Measurements from ENCODE around the gene TOMM20.
"Not testable (repeated sequence)": the region's sequence is repeated elsewhere in the genome, so short reads cannot be mapped to it uniquely, and the experiment has no call there.

The TOMM20 gene

DNA sequence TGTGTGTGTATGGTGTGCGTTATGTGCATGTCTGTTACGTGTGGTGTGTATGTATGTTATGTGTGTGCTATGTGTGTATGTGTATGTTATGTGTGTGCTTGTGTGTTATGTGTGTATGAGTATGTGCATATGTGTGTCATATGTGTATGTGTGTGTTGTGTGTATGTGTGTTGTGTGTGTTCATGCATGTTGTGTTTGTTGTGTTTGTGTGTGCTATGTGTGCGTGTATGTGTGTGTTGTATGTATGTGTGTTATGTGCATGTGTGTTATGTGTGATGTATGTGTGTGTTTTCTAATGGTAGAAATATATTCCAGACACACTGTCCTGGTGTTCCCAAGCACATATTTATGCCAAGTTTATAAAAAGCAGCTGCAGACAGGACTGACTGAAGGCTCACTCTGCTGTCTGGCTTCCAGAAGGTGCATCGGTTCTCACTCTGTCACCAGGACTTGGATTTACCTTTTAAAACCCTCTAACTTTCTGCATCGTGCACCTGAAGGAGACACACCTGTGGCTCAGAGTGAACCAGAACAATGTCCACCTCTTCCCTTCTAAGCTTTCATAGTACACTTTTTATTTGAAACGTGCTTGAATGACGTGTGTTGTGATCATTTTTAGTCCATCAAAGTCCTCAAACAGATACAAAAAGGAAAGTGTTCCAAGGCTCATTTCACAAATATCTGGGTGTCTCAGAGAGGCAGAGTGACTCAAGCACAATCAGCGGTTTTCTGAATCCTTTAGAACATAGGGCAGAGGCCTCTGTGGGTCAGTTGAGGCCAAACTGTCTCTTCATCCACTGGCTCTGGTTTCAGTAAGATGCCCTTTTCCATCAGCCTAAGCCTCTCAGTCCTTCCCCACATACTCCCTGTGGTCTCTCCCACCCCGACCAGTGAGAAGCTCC, 49.9 kb downstream of the TOMM20 start:
- peak; percentile 52 for DNase-seq (ENCODE audit: low read depth)

DNA sequence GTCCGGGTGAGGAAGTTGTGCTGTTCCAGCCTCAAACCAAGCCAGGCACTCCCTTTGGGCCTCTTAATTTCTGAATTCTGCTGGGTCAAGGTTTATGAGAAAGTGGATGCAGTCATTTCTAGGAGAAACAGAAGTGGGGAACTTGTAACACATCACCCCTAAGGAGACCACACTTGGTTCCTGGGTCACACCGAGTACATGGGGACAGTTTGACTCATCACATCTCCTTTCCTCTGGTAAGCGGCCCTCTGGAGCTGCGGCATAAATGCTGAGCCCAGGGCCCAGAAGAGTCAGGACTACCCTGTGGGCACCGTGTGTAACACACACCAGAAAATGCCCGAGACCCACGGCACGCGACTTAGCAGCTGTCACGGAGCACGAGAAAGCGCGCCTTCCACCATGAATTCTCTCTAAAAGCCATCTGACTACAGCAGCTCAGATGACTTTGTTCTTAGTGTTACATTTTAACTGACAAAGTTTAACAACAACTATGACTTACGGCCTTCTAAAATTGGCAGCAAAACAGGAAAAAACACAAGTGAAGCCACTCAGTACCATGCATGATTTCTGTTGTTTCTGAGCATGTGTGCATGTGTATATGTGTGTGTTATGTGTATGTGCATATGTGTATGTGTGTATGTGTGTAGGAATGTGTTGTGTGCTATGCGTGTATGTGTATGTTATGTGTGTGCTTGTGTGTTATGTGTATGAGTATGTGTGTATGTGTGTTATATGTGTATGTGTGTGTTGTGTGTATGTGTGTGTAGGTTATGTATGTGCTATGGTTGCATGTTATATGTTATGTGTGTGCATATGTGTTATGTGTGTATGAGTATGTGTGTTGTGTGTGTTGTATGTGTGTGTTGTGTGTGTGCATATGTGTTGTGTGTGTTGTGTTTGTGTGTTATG, 50.8 kb downstream of the TOMM20 start:
- peak; percentile 27 for DNase-seq (ENCODE audit: low read depth)

DNA sequence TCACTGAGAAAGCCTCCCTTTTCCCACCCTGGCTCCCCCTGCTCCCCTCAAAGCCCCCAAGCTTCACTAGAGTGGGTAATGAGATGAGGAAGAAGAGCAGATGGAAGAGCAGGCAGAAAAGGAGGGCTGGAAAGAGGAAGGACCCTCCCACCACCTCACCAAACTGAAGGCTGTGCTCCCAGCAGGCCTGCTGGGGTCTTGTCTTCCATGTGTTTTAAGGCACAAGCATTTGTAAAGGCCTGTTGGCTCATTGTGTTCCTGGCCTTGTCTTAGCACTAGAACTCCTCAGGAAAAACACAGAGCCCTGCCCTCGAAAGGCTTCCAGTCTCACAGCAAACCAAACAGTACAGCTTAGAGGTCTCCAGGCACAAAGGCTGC, 51.5 kb downstream of the TOMM20 start:
- no peak for DNase-seq (ENCODE audit: low read depth)

DNA sequence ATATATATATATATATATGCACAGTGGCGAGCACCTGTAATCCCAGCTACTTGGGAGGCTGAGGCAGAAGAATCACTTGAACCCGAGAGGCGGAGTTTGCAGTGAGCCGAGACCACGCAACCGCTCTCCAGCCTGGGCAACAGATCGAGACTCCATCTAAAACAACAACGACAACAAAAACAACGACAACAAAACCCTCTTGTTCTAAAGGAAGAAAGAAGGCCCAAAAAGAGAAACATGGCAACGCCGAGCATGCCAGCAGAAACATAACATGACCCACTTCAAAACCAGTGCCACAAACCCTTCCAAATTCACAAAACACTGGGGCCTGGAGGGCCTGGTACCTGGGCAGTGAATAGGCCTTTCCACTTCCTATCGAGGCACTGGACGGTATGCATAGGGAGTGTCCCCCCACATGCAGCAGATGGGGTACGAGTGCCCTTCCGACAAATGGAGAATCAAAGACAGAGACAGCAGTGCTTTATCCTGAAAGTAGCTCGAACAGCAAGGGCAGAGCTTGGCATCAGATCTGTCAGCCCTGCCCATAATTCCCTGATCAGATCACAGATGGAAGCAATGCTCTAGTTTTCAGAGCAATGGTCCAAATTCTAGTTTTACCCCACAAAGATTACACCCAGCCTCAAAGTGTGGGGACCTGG, 52.0 kb downstream of the TOMM20 start:
- no peak for DNase-seq (ENCODE audit: low read depth)

DNA sequence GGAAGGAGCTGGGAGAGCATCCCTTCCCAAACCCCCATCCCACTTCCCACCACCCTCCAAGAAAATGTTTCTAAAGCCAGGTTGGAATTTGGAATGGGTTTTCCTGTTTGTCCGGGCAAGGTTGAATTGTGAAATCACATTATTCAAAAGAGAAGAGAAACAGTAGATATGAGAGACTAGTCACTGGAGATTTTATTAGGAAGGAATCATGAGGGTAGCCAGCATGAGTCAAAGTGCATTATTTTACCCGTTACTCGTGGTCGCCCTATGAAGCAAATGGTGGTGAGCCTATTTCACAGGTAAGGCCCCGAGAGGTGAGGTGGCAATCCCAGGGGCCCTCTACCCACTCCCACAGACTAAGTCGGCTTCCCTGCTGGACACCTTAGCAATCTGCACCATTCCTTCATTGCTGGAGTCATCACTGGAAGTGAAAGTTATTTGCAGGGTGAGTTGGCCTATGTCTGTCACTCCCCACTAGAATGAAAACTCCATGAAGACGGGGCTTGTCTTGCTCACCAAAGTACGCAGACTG, 52.8 kb downstream of the TOMM20 start:
- DNase-seq (ENCODE audit: low read depth): peak; percentile 23

DNA sequence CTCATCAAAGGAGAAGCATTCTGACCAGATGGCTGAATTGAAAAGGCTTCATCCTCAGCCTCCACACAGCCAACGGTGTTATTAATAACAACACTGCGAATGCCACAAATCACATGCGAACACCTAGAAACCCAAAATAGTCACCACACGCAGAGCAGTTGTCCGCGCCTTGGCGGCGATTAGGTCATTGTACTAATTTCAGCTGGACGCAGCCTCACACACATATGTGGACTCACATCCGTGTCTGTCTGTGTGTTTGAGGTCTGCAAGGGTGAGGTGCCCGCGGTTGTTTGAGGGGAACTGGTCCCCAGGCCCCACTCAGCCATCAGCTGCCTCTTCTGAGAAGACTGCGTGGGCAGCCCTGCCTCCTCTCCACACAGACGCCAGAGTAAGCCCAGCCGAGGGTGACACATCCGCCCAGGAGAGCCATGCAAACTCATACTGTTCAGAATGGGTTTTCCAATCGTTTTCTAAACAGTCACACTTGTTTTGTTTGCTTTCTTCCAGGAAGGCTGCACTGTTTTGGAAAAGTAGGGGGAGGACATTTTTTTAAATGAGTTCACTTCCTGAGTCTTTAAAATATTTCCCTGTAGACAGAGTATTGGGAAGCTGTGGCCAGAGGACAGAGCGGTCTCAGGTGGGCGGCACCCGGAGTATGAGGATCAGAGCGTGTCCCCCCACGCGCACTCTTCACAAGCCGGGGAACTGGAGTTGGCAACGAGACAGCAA, 53.4 kb downstream of the TOMM20 start:
- DNase-seq (ENCODE audit: low read depth): peak; percentile 87

DNA sequence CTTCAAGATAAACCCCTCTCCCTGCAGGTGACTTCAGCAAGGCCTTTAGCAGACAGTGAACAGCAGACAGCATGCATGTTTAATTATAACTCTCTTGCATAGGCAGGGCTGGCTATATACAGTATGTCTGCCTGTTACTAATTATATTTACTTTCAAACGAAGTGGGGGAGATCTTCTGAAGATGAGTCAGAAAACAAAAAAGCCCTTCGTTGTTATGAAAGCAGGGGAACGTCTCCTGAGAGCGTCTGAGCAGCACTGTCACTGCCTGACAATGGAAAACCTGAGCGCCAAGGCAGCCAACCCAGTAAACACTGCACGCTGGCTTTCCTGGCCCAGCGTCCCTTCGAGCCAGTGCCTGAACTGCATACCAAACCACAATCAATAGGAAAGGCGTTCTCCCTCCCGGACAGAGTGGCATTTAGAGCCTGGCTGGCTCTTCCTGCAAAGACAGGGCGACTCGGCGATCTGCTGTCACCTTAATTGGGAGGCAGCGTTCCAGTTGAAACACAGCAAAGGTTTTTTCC, 54.1 kb downstream of the TOMM20 start:
- DNase-seq (ENCODE audit: low read depth): peak; percentile 94

DNA sequence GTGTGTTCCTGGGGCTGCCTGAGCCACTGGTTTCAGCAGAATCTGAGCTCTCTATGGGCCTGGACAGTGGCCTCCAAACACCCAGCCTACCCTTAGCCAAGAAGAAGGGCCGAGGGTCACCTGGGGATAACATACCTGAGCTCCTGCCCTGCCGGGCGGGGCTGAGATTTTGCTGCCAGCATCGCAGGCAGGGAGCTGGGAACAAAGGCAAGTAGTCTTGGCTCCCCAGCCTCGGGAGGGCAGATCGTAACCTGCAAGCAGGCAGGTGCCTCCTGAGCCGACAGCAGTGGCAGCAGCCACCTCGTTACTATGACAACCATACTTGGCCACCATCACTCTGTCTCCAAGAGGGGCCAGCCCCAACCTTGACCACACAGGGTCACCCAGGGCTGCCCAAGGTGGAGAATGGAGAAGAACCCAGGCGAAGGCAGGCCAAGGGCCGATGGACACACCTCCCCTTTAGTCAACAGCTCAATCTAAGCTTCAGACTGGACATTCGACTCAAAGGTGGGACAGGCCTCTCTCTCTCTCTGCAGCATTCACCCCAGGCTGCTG, 54.6 kb downstream of the TOMM20 start:
- DNase-seq (ENCODE audit: low read depth): no peak

DNA sequence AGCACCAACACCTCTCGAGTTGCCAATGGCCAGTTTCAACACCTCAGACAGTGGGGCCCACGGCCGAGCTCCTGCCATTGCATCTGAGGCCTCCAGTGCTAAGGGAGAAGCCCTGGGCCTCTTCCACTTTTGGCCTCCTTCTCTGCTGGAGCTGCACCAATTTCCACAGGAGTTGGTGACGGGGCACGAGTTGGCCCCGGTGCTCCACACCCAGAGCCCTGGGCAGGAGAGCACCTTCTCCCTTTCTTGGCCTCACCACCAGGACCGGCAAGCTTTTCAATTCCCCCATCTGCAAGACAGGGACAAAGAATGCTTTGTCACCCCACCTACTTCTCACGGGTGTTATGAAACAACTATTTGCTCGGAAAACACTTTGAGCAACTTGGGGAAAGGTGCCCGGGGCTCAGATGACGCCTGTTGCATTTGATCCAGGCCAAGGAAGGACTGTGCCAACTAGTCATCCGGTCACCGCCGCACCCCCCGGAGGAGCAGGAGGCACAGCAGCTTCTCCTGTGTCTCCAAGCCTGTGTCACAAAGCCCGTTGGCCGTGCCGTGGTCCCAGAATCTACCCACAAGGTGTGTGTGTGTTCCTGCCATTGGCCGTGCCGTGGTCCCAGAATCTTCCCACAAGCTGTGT, 55.2 kb downstream of the TOMM20 start:
- DNase-seq (ENCODE audit: low read depth): peak; percentile 90

DNA sequence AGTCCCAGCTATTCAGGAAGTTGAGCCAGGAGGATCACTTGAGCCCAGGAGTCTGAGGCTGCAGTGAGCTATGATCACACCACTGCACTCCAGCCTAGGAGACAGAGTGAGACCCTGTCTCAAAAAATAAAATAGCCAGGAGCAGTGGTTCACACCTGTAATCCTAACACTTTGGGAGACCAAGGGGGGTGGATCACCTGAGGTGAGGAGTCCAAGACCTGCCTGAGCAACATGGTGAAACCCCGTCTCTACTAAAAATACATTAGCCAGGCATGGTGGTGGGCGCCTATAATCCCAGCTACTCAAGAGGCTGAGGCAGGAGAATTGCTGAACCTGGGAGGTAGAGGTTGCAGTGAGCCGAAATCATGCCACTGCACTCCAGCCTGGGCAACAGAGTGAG, 56.1 kb downstream of the TOMM20 start:
- DNase-seq (ENCODE audit: low read depth): not testable (repeated sequence)

DNA sequence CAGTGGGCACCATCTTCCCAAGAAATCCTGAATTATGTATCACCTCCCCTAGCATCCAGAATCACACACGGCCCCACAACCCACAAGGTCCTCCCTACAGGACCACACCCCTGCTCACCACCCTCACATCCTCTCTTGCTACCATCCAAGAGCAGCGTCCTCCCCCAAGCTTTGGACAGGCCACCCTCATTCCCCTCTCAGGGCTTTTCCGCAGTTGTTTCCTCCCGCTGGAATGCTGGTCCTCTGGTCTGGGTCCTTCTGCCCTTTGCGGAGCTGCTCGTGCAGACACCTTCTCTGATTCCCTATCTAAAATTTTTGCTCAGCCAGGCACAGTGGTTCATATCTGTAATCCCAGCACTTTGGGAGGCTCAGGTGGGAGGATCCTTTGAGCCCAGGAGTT, 56.5 kb downstream of the TOMM20 start:
- DNase-seq (ENCODE audit: low read depth): no peak

DNA sequence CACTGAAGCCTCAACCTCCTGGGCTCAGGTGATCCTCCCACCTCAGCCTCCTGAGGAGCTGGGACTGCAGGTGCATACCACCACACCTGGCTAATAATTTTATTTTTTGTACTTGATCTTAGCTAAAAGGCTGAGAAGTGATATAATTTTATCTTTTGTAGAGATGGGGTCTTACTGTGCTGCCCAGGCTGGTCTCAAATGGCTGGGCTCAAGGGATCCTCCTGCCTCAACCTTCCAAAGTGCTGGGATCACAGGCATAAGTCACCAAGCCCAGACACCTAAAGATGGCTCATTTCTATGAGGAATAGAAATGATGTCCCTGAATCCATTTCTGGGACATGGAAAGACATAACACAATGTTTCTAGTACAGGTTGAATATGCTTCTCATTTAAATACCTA, 57.8 kb downstream of the TOMM20 start:
- DNase-seq (ENCODE audit: low read depth): no peak

DNA sequence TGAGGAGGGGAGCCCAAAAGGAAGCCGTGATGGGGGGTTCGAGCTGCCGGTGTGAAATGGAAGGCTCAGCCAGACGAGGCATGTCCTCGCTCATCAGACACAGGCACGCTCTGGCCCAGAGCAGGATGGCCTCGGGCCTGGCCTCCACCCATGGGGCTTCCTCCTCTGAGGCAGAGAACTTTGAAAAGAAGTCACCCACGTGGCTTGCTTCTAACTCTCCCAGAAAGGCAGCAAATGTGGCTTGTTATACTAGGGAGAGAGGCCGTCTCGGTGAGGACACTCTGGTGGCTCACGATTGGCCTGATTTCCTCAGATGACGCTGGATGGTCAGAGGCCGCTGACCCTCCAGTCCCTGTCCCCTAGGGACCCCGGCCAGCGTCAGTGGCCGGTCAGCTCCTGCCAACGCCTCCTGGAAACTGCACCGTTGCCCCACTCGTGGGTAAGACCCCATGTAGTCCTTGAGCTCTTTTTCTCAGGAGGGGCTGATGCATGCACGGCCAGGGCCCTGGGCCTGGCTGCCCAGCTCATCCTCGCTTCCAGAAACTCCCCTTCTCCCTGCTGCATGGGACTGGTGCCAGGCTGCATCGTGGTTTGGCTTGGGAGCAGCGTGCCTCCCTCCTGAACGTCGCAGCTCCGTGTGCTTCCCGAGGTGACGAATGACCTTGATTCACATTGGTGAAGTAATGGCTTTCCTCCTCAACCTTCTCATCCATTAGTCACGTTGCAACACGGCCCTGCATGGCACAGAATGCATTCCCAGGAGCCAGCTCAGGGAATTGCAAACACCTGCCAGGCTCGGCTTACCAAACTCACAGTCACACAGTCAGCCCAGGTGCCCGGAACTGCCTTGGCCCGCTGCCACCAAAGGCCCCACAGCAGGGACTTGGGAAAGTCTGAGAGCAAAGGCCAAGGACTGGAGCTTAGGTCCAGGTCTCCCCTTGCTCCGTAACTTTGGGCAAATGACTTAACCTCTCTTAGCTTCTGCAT, 58.8 kb downstream of the TOMM20 start:
- peak; percentile 79 for DNase-seq (ENCODE audit: low read depth)

DNA sequence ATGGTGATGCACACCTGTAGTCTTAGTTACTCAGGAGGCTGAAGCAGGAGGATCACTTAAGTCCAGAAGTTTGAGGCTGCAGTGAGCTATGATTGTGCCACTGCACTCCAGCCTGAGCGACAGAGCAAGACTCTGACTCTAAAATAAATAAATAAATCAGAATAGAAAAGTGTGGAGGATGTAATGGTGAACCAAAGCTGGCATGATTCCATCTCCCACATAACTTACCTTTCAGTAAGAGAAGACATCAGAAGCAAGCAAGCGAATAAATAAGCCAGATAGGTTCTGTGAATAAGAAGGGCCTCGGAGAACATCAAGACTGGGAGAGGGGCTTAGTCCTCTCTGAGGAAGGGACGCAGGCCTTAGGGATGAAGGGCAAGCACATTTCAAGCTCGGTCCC, 59.5 kb downstream of the TOMM20 start:
- no peak for DNase-seq (ENCODE audit: low read depth)

DNA sequence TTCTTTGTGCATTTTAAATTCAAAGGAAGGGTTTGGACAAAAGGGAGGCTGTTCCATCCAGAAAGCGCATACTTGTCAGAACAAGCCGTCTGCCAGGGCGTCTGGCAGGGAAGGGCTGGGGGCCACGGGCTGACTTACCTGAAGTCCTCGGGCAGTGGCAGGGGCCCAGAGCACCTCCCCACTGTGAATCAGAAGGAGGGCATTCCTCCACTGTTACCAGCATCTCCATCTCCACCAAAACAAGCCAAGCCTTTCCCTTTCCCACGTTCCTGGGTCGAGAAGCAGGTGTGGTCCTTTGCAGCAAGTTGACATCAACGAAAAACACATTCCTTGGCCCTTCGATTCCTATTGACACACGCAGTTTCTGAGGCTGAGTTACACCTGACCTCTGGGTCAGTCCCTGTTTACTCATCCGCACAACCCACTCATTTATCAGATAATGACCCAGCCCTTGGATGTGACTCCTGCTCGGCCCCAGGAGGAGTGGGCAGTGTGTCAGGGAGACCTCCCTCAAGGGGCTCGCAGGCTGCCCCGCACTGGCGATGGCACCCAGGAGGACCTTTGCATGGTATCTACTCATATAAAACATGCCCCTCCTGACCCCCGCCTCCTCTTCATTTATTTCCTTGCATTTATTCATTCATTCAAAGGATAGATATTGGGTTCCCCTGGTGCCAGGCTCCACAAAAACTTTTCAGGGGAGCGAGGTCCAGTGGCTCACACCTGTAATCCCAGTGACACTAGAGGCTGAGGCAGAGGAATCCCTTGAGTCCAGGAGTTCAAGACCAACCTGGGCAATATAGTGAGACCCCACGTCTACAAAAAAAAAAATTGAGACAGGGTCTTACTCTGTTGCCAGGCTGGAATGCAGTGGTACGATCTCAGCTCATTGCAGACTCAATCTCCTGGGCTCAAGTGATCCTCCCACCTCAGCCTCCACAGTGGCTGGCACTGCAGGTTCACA, 60.2 kb downstream of the TOMM20 start:
- DNase-seq (ENCODE audit: low read depth): no peak

DNA sequence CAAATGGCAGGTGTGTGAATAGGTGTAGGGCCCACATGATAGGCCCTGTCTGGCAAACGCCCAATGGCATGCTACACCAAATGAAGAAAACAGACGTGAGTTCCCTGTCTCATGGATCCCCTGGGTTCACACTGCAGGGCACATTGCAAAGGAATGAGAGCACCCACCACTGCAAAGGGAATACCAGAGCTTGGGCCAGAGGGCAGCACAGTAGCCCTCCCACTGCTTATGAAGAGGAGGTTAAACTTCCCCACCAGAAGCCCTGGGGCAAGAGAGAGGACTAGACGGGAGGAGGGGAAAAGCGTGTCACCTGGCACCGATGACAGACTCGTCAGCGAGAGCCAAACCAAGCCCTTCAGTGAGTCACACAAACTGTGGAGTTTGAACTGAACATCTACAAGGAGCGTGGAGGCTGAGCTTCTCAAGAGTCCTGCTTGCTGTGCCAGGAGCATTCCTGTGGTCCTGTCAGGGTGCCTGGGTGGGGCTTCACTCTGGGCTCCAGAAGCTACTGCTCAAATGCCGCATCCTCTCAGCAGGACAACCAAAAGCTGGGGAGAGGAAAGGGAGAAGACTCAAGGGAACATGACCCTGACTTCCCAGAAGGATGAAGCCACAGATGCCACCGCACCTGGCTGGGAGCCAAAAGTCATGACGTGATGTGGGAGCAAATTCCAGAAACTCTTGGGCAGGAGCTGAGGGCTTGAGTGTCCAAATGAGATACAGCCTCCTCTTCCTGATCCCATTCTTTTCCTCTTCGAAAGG, 61.1 kb downstream of the TOMM20 start:
- DNase-seq (ENCODE audit: low read depth): peak; percentile 100

DNA sequence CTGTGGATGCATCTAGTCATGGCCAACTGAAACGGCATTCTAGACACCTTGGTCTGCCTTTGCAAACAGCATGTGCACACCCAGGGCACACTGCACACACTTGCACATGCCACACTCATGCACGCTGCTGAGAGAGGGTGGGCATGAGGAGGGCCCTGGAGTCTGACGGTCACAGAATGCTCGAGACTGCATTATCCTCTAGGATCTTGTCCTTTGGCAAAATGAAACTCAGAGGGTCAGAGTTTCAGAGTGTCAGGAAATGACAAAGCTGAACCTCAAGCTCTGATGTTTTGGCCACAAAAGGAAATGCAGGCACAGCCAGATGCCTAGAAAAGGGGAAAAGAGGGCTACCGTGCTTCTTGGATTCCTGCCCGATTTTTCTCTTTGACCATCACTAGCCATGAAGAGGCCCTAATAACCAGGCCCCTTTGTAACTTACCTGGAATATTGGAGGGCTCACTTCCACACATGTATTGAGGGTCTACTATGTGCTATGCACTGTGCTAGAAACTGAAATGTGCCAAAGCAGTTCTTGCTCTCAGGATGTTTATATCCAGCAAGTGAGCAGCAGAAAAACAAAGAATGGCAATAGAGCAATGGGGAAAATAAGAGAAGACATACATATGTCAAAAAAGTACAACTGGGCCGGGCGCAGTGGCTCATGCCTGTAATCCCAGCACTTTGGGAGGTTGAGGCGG, 65.4 kb downstream of the TOMM20 start:
- no peak for DNase-seq (ENCODE audit: low read depth)
